Measurements from ENCODE around the gene GON4L.

GRCh38 chr1:155773221-155773620 lies 83.8 kb downstream of the GON4L start:
- TF ChIP-seq CTCF (IDR thresholded peaks at IDR 0.05) (no peak), POLR2A (IDR thresholded peaks at IDR 0.05) (no peak)

All from heart left ventricle (tissue), 13 donors.